Fibroblast of mammary gland (primary cell): Measurements from ENCODE around the gene INSYN2B.

Experiments used
- DNase-seq: peaks from one replicate; pipeline ENCODE4 v3.0.0-alpha.2; 2010; ENCODE audit warnings: low read depth
- H3K4me3 ChIP-seq: 2 replicates; pipeline ENCODE4 v1.5.1; 2011; ENCODE audit warnings: low read depth, mild to moderate bottlenecking, low read length, moderate library complexity; ENCODE audit not compliant: control insufficient read depth
- CTCF ChIP-seq: conservative IDR thresholded peaks from 2 replicates; pipeline ENCODE4 v1.5.1; 2011; ENCODE audit warnings: low read depth, low read length, inconsistent platforms; ENCODE audit not compliant: control insufficient read depth, insufficient read depth

INSYN2B gene

GRCh38 chr5:169826618-169827017 is 153.7 kb downstream of the INSYN2B start:
- DNase-seq = no peak
- TF ChIP-seq CTCF = peak; percentile 23
- H3K4me3 ChIP-seq = no peak overlapping the region

GRCh38 chr5:169817031-169817430 is 163.3 kb downstream of the INSYN2B start:
- TF ChIP-seq CTCF = no peak
- no peak for DNase-seq
- H3K4me3 ChIP-seq = no peak overlapping the region

GRCh38 chr5:169814522-169814921 is 165.8 kb downstream of the INSYN2B start:
- no peak overlapping the region for H3K4me3 ChIP-seq
- TF ChIP-seq CTCF = no peak
- peak; percentile 39 for DNase-seq
